Panc1 (cell line): ENCODE measurements around the gene ABCG5. TPM values are rescaled to one million over a fixed set of nuclear protein-coding genes. Genes with fewer than 3 reads are reported as not detected.

Source experiments
- ATAC-seq: fragments of 200-7000 bp; cut with Tn5 transposase; 2 replicates; pipeline ENCODE4 v1.9.1; 2020; ENCODE audit warnings: mild to moderate bottlenecking, moderate library complexity
- BruUV-seq: library from RNA; stranded (reverse); fragments of 400-500 nt; replicated peaks from 2 replicates; lab custom pipeline; 2021; lab: Mats Ljungman, UMichigan
- CTCF ChIA-PET: fragments of 300-600 bp; sonication (Branson Sonifier 250); formaldehyde crosslinking; loops from one replicate; lab custom pipeline; 2022; ENCODE audit warnings: antibody characterized with exemption; lab: Charles Lee
- POLR2A ChIA-PET: fragments of 300-600 bp; sonication (Branson Sonifier 250); formaldehyde crosslinking; loops from one replicate; lab custom pipeline; 2022; ENCODE audit warnings: antibody characterized with exemption; lab: Charles Lee
- DNase-seq: peaks from one replicate; pipeline ENCODE4 v3.0.0-alpha.2; 2010; ENCODE audit warnings: low read depth, low spot score
- H3K27ac ChIP-seq: 2 replicates; pipeline ENCODE4 v1.5.1; 2011; ENCODE audit warnings: mild to moderate bottlenecking, low read length, inconsistent platforms
- H3K27me3 ChIP-seq: fragments of 200-500 bp; sonication (Bioruptor generic); 2 replicates; pipeline ENCODE4 v1.6.0; 2014; ENCODE audit warnings: low read length, inconsistent platforms; ENCODE audit not compliant: control insufficient read depth, insufficient read depth
- H3K36me3 ChIP-seq: fragments of 200-500 bp; sonication (Bioruptor generic); 2 replicates; pipeline ENCODE4 v1.5.1; 2014; ENCODE audit warnings: inconsistent platforms, mild to moderate bottlenecking, low read length, moderate library complexity; ENCODE audit not compliant: control insufficient read depth, insufficient read depth
- H3K4me1 ChIP-seq: 2 replicates; pipeline ENCODE4 v1.5.1; 2011; ENCODE audit warnings: inconsistent platforms, mild to moderate bottlenecking, low read length, moderate library complexity; ENCODE audit not compliant: control insufficient read depth, insufficient read depth
- H3K4me3 ChIP-seq, 2 experiments: 2 replicates each; pipeline ENCODE4 v1.5.1; 2011 to 2012; ENCODE audit warnings: low read depth in 2 of 2, low read length in 2 of 2, mild to moderate bottlenecking in 2 of 2, inconsistent platforms in 1 of 2, moderate library complexity in 1 of 2
- H3K9me3 ChIP-seq: fragments of 200-500 bp; sonication (Bioruptor generic); 2 replicates; pipeline ENCODE4 v1.5.1; 2014; ENCODE audit warnings: low read depth, mild to moderate bottlenecking, inconsistent platforms, low read length, moderate library complexity; ENCODE audit not compliant: control insufficient read depth, insufficient read depth
- CTCF ChIP-seq: fragments of 450-650 bp; IDR thresholded peaks from 2 replicates; pipeline ENCODE4 v1.5.1; 2017; ENCODE audit warnings: mild to moderate bottlenecking
- POLR2AphosphoS5 ChIP-seq: IDR thresholded peaks from 2 replicates; pipeline ENCODE4 v1.6.1; 2012; ENCODE audit warnings: mild to moderate bottlenecking, low read depth, low read length, moderate library complexity
- REST ChIP-seq, 2 experiments: IDR thresholded peaks; 2 replicates each; pipeline ENCODE4 v1.6.1; 2011 to 2012; ENCODE audit warnings: low read depth in 2 of 2, control low read depth in 1 of 2, low read length in 1 of 2, mild to moderate bottlenecking in 1 of 2, moderate library complexity in 1 of 2; ENCODE audit not compliant: insufficient read depth in 1 of 2
- SIN3A ChIP-seq: IDR thresholded peaks from 2 replicates; pipeline ENCODE4 v1.6.1; 2012; ENCODE audit warnings: low read depth, mild to moderate bottlenecking, low read length, moderate library complexity, borderline replicate concordance; ENCODE audit not compliant: insufficient read depth
- TCF7L2 ChIP-seq: IDR thresholded peaks from 2 replicates; pipeline ENCODE4 v1.6.1; 2011; ENCODE audit warnings: mild to moderate bottlenecking, low read depth, low read length, inconsistent platforms
- in situ Hi-C: cut with HindIII; loops from 2 replicates; pipeline ENCODE4 v1.10.0; 2016; ENCODE audit warnings: low sequenced_read_pairs, low pct_unique_long_range_greater_than_20kb
- intact Hi-C: fragments of 100-400 bp; cut with micrococcal nuclease; formaldehyde crosslinking; loops from one replicate; pipeline ENCODE4 v1.10.0; 2022; ENCODE audit not compliant: unreplicated experiment
- total RNA-seq: library from RNA; stranded (reverse); gene quantifications from one replicate; pipeline ENCODE4 v1.2.1, GENCODE V29; 2021; ENCODE audit not compliant: unreplicated experiment

The ABCG5 gene
- total RNA-seq, 1 experiment from 2014 or later: 0.05 TPM

- CTCF ChIA-PET: no interaction called here
- POLR2A ChIA-PET: interaction anchor here (0.5 kb wide), 1 partner anchor 234 kb away, joined by 9 read pairs; no protein-coding TSS in a partner anchor
Measured at GRCh38 chr2:43874776-43875451, 36.3 kb upstream of the ABCG5 start.

GRCh38 chr2:43872151-43872550 lies 33.5 kb upstream of the ABCG5 start:
- ATAC-seq: no peak
- DNase-seq: no peak
- in situ Hi-C loops (no loop called here), intact Hi-C loops (no loop called here)
- H3K36me3 ChIP-seq: no peaks in the 10 kb centered on the region
- POLR2A ChIA-PET: no interaction called here
- peaks cover 18% of the 10 kb centered on the region for H3K27me3 ChIP-seq
- H3K9me3 ChIP-seq: no peaks in the 10 kb centered on the region
- CTCF ChIA-PET: no interaction called here
- H3K4me1 ChIP-seq: no peaks in the 10 kb centered on the region
- no TSS peak for BruUV-seq
- no peak overlapping the region for H3K4me3 ChIP-seq
- no peak overlapping the region for H3K27ac ChIP-seq
- TF ChIP-seq POLR2AphosphoS5: no peak
- no peak for TF ChIP-seq CTCF
- TF ChIP-seq TCF7L2: no peak
- TF ChIP-seq REST (IDR thresholded peaks at IDR 0.05; ENCODE audit: insufficient read depth in 1 of 2, low read depth in 2 of 2, low read length in 1 of 2): no peak
- TF ChIP-seq SIN3A: no peak

More at GRCh38 chr2:43874776-43875451, 36.3 kb upstream of the ABCG5 start:
- intact Hi-C loops: loop anchor here (5.0 kb wide), 1 partner anchor 268 kb away; no protein-coding TSS in a partner anchor
- Histone ChIP-seq H3K4me3 (no peak overlapping the region), H3K36me3 (no peaks in the 10 kb centered on the region), H3K27ac (no peak overlapping the region), H3K4me1 (peaks cover 3% of the 10 kb centered on the region), H3K9me3 (no peaks in the 10 kb centered on the region), H3K27me3 (peaks cover 7% of the 10 kb centered on the region)
- no TSS peak for BruUV-seq
- no peak for TF ChIP-seq SIN3A
- TF ChIP-seq CTCF: no peak
- no peak for TF ChIP-seq REST (IDR thresholded peaks at IDR 0.05; ENCODE audit: insufficient read depth in 1 of 2, low read depth in 2 of 2, low read length in 1 of 2)
- in situ Hi-C loops: no loop called here
- ATAC-seq (no peak), DNase-seq (no peak)
